Measurements from ENCODE around the gene C2CD3.

Gene C2CD3

GRCh38 chr11:73998846-73999575, 171.8 kb downstream of the C2CD3 start:
- no peak for TF ChIP-seq CTCF (IDR thresholded peaks at IDR 0.05; ENCODE audit: low read depth, low read length, missing control alignments)
- no peak overlapping the region for H3K4me3 ChIP-seq (replicated peaks; ENCODE audit: low read depth, low read length)
- no peak for DNase-seq (ENCODE audit: extremely low read depth, low read depth)

- H3K4me3 ChIP-seq (replicated peaks; ENCODE audit: low read depth, low read length): no peak overlapping the region
- DNase-seq (ENCODE audit: extremely low read depth, low read depth): no peak
- no peak for TF ChIP-seq CTCF (IDR thresholded peaks at IDR 0.05; ENCODE audit: low read depth, low read length, missing control alignments)
Observed at GRCh38 chr11:73997120-73997770, 173.6 kb downstream of the C2CD3 start.

GRCh38 chr11:73996161-73996747, 174.5 kb downstream of the C2CD3 start:
- no peak for TF ChIP-seq CTCF (IDR thresholded peaks at IDR 0.05; ENCODE audit: low read depth, low read length, missing control alignments)
- DNase-seq (ENCODE audit: extremely low read depth, low read depth): no peak
- no peak overlapping the region for H3K4me3 ChIP-seq (replicated peaks; ENCODE audit: low read depth, low read length)

- DNase-seq (ENCODE audit: extremely low read depth, low read depth): no peak
- H3K4me3 ChIP-seq (replicated peaks; ENCODE audit: low read depth, low read length): no peak overlapping the region
- no peak for TF ChIP-seq CTCF (IDR thresholded peaks at IDR 0.05; ENCODE audit: low read depth, low read length, missing control alignments)
Observed at GRCh38 chr11:73995731-73996130, 175.1 kb downstream of the C2CD3 start.

- DNase-seq (ENCODE audit: extremely low read depth, low read depth): no peak
Observed at GRCh38 chr11:73995247-73995646, 175.6 kb downstream of the C2CD3 start.

GRCh38 chr11:73991471-73992006, 179.3 kb downstream of the C2CD3 start:
- DNase-seq (ENCODE audit: extremely low read depth, low read depth): no peak
- H3K4me3 ChIP-seq (replicated peaks; ENCODE audit: low read depth, low read length): no peak overlapping the region
- TF ChIP-seq CTCF (IDR thresholded peaks at IDR 0.05; ENCODE audit: low read depth, low read length, missing control alignments): no peak

More at GRCh38 chr11:73995247-73995646, 175.6 kb downstream of the C2CD3 start:
- no peak for TF ChIP-seq CTCF (IDR thresholded peaks at IDR 0.05; ENCODE audit: low read depth, low read length, missing control alignments)
- no peak overlapping the region for H3K4me3 ChIP-seq (replicated peaks; ENCODE audit: low read depth, low read length)

Data from HFF-Myc (cell line).